K562 (cell line): ENCODE data around the gene STC2. TPM values are rescaled to one million over a fixed set of nuclear protein-coding genes. Genes with fewer than 3 reads are reported as not detected.

ENCODE experiments used
- ATAC-seq: fragments of 200-7000 bp; cut with Tn5 transposase; 3 replicates; pipeline ENCODE4 v1.9.1; 2020; ENCODE audit warnings: moderate library complexity
- BruUV-seq: library from RNA; stranded (reverse); fragments of 400-500 nt; replicated peaks from 2 replicates; lab custom pipeline; 2021; lab: Mats Ljungman, UMichigan
- CTCF ChIA-PET: fragments of 300-600 bp; formaldehyde crosslinking; extraction: SDS; loops from one replicate; lab custom pipeline; 2021; ENCODE audit warnings: low intra/inter-chr PET ratio; lab: Yijun Ruan, JAX
- POLR2A ChIA-PET: fragments of 300-600, 350-650 bp; sonication (Branson Sonifier 250); formaldehyde crosslinking; extraction: SDS; loops from one replicate; lab custom pipeline; 2021; ENCODE audit warnings: antibody characterized with exemption, inconsistent platforms; lab: Yijun Ruan, JAX
- DNase-seq, 4 experiments: peaks; one replicate each; pipeline versions ENCODE4 v3.0.0 to v3.0.0-alpha.2; 2011 to 2018; ENCODE audit warnings: low spot score in 3 of 4, mixed read lengths in 3 of 4; ENCODE audit errors: extremely low read depth in 1 of 4
- FAIRE-seq: peaks from 2 replicates; lab custom pipeline; 2011; peaks lifted over from hg19 to GRCh38; lab: Jason Lieb, UNC
- H2AFZ ChIP-seq: 2 replicates; pipeline ENCODE4 v1.6.0; 2011; ENCODE audit warnings: low read depth, low read length, control low read depth, inconsistent platforms
- H3K27ac ChIP-seq: fragments of 200-600 bp; 3 replicates; pipeline ENCODE4 v1.8.0; 2011; ENCODE audit warnings: low read depth, mild to moderate bottlenecking, control low read depth, inconsistent platforms, low read length, moderate library complexity, mixed read lengths; ENCODE audit errors: extremely low read depth
- H3K27me3 ChIP-seq, 2 experiments: fragments of 300-600 bp in 1 of 2; 2 replicates in 1 of 2; 3 replicates in 1 of 2; pipeline versions ENCODE4 v1.6.0 to v1.8.0; 2011; ENCODE audit warnings: inconsistent platforms in 2 of 2, low read length in 2 of 2, mild to moderate bottlenecking in 1 of 2, mixed read lengths in 1 of 2, moderate library complexity in 1 of 2; ENCODE audit not compliant: control insufficient read depth in 2 of 2, insufficient read depth in 2 of 2
- H3K36me3 ChIP-seq: fragments of 300-600 bp; 3 replicates; pipeline ENCODE4 v1.8.0; 2011; ENCODE audit warnings: mild to moderate bottlenecking, low read length, inconsistent platforms; ENCODE audit not compliant: control insufficient read depth, insufficient read depth
- H3K4me1 ChIP-seq, 2 experiments: fragments of 200-600 bp in 1 of 2; replicated peaks in 1 of 2; 2 replicates in 1 of 2; 3 replicates in 1 of 2; pipeline versions ENCODE4 v1.5.1 to v1.8.0; 2011; ENCODE audit warnings: inconsistent platforms in 2 of 2, low read length in 2 of 2, mild to moderate bottlenecking in 1 of 2, mixed read lengths in 1 of 2, moderate library complexity in 1 of 2; ENCODE audit not compliant: control insufficient read depth in 2 of 2, insufficient read depth in 2 of 2
- H3K4me2 ChIP-seq: 2 replicates; pipeline ENCODE4 v1.6.1; 2011; ENCODE audit warnings: low read length, control low read depth, inconsistent platforms, mixed read lengths; ENCODE audit not compliant: insufficient read depth
- H3K4me3 ChIP-seq: fragments of 200-600 bp; sonication (generic), shearing (Covaris generic); 2 replicates; pipeline ENCODE4 v1.5.1; 2016; ENCODE audit warnings: control low read depth, inconsistent platforms
- H3K79me2 ChIP-seq: fragments of 200-600 bp; 3 replicates; pipeline ENCODE4 v1.8.0; 2011; ENCODE audit warnings: low read length, inconsistent platforms; ENCODE audit not compliant: control insufficient read depth, insufficient read depth
- H3K9ac ChIP-seq, 2 experiments: 2 replicates each; pipeline versions ENCODE4 v1.6.0 to v1.6.1; 2011; ENCODE audit warnings: low read depth in 2 of 2, low read length in 2 of 2, control low read depth in 1 of 2, inconsistent platforms in 1 of 2, mild to moderate bottlenecking in 1 of 2, mixed read lengths in 1 of 2; ENCODE audit not compliant: insufficient read depth in 1 of 2
- H3K9me1 ChIP-seq: one replicate; pipeline ENCODE4 v1.6.0; 2011; ENCODE audit warnings: inconsistent platforms, mild to moderate bottlenecking, low read length, moderate library complexity; ENCODE audit not compliant: control insufficient read depth, insufficient read depth
- H3K9me3 ChIP-seq: replicated peaks from 2 replicates; pipeline ENCODE4 v1.5.1; 2011; ENCODE audit warnings: low read depth, low read length, inconsistent platforms; ENCODE audit not compliant: control insufficient read depth, insufficient read depth
- H4K20me1 ChIP-seq: replicated peaks from 2 replicates; pipeline ENCODE4 v1.6.1; 2011; ENCODE audit warnings: low read length, inconsistent platforms, mixed read lengths; ENCODE audit not compliant: control insufficient read depth, insufficient read depth
- CBFA2T2 ChIP-seq: fragments of 450-650 bp; conservative IDR thresholded peaks from 2 replicates; pipeline ENCODE4 v1.6.1; 2017; ENCODE audit warnings: mild to moderate bottlenecking
- CTBP1 ChIP-seq: fragments of 450-650 bp; IDR thresholded peaks from 2 replicates; pipeline ENCODE4 v1.6.1; 2016; ENCODE audit warnings: borderline replicate concordance
- HDAC1 ChIP-seq, 2 experiments: fragments of 450-650 bp; IDR thresholded peaks; 2 replicates each; pipeline ENCODE4 v1.6.1; 2016 to 2017; ENCODE audit warnings: inconsistent platforms in 1 of 2, mild to moderate bottlenecking in 1 of 2, moderate library complexity in 1 of 2
- IRF2 ChIP-seq: sonication (generic); formaldehyde crosslinking; IDR thresholded peaks from 2 replicates; pipeline ENCODE4 v1.8.1; 2022; ENCODE audit warnings: mild to moderate bottlenecking, missing genetic modification reagents
- NR2C2 ChIP-seq, 2 experiments: fragments of 200-800 bp in 1 of 2; sonication (Bioruptor generic) in 1 of 2; sonication (generic) in 1 of 2; formaldehyde crosslinking in 1 of 2; IDR thresholded peaks; 2 replicates each; pipeline versions ENCODE4 v1.6.1 to v1.8.0; 2016 to 2022; ENCODE audit warnings: mild to moderate bottlenecking in 1 of 2, missing compliant biosample characterization in 1 of 2, missing genetic modification characterization in 1 of 2, missing genetic modification reagents in 1 of 2
- NRF1 ChIP-seq, 2 experiments: fragments of 450-650 bp; IDR thresholded peaks in 1 of 2; conservative IDR thresholded peaks in 1 of 2; 2 replicates each; pipeline ENCODE4 v1.6.1; 2014; ENCODE audit warnings: mild to moderate bottlenecking in 2 of 2
- RBM34 ChIP-seq: fragments of 200-400 bp; formaldehyde crosslinking; IDR thresholded peaks from 2 replicates; pipeline ENCODE4 v1.6.1; 2018; ENCODE audit warnings: low read length, borderline replicate concordance; ENCODE audit not compliant: insufficient read depth
- RCOR1 ChIP-seq, 2 experiments: IDR thresholded peaks; 2 replicates each; pipeline ENCODE4 v1.6.1; 2012; ENCODE audit warnings: low read depth in 2 of 2, low read length in 2 of 2, borderline replicate concordance in 1 of 2, improper control_type of control experiment in 1 of 2
- SIN3A ChIP-seq, 2 experiments: fragments of 150-350 bp in 1 of 2; IDR thresholded peaks; 2 replicates each; pipeline ENCODE4 v1.6.1; 2011 to 2016; ENCODE audit warnings: borderline replicate concordance in 2 of 2, low read depth in 2 of 2, low read length in 2 of 2, mild to moderate bottlenecking in 2 of 2, moderate library complexity in 2 of 2; ENCODE audit not compliant: control insufficient read depth in 1 of 2
- SMAD4 ChIP-seq: fragments of 250-450 bp; sonication (Bioruptor Pico); conservative IDR thresholded peaks from 2 replicates; pipeline ENCODE4 v1.8.0; 2021; ENCODE audit warnings: inconsistent platforms, mild to moderate bottlenecking, moderate library complexity
- ZBTB8A ChIP-seq: fragments of 450-650 bp; IDR thresholded peaks from 2 replicates; pipeline ENCODE4 v1.6.1; 2018; ENCODE audit warnings: mild to moderate bottlenecking, moderate library complexity; ENCODE audit not compliant: partially characterized antibody
- ZNF121 ChIP-seq: sonication (generic); formaldehyde crosslinking; conservative IDR thresholded peaks from 2 replicates; pipeline ENCODE4 v1.8.0; 2022; ENCODE audit warnings: missing genetic modification reagents
- ZNF354B ChIP-seq: fragments of 250-450 bp; sonication (Bioruptor Pico); IDR thresholded peaks from 2 replicates; pipeline ENCODE4 v1.4.0; 2020
- ZNF76 ChIP-seq: fragments of 250-450 bp; sonication (Bioruptor Pico); IDR thresholded peaks from 2 replicates; pipeline ENCODE4 v1.4.0; 2020; ENCODE audit warnings: mild to moderate bottlenecking, moderate library complexity, borderline replicate concordance
- WGBS: fragments of 100-300 bp; shearing (Covaris generic); methylation state at CpG from one replicate; pipeline ENCODE4 v1.1.6; 2016; ENCODE audit warnings: low coverage, mixed read lengths; ENCODE audit not compliant: insufficient coverage; ENCODE audit errors: missing lambda C conversion rate; 5-methylcytosine and 5-hydroxymethylcytosine counted together
- in situ Hi-C: fragments of 300-500 bp; cut with MboI; formaldehyde crosslinking; loops from 4 replicates; pipeline ENCODE4 v1.15.0; 2018; ENCODE audit warnings: inconsistent platforms, mixed read lengths
- intact Hi-C: fragments of 100-400 bp; cut with micrococcal nuclease; formaldehyde crosslinking; loops from 2 replicates; pipeline ENCODE4 v1.14.2; 2022
- polyA plus RNA-seq, 8 experiments: library from polyadenylated mRNA; depleted of rRNA in 4 of 8; stranded (reverse) in 5 of 8; unstranded in 3 of 8; fragments of >200 nt; fragmentation: Nextera tagmentation in 2 of 8; fragmentation: Illumina TruSeq in 1 of 8; extraction: Ambion mirVana in 2 of 8; extraction: Trizol in 1 of 8; gene quantifications; 2 replicates each; pipeline versions ENCODE4 v1.2.1 to v1.2.3, GENCODE V29; 2011 to 2014; ENCODE audit warnings: inconsistent platforms in 1 of 8, missing spikeins in 1 of 8
- total RNA-seq, 7 experiments: library from RNA; depleted of rRNA in 6 of 7; stranded (reverse); fragments of >200 nt in 6 of 7; fragmentation: Illumina TruSeq in 2 of 7; extraction: Trizol in 2 of 7; gene quantifications; 2 replicates each; pipeline versions ENCODE4 v1.2.1 to v1.2.3, GENCODE V29; 2011 to 2021; ENCODE audit warnings: low replicate concordance in 1 of 7
- TF ChIP-seq, protein P1 (sequence below): IDR thresholded peaks from 2 replicates; pipeline ENCODE4 v1.6.1; 2011; ENCODE audit warnings: borderline replicate concordance, low read depth, mild to moderate bottlenecking, moderate library complexity, low read length; ENCODE audit not compliant: insufficient read depth, poor library complexity, severe bottlenecking
- TF ChIP-seq, protein P2 (sequence below): fragments of 200-400 bp; formaldehyde crosslinking; IDR thresholded peaks from 2 replicates; pipeline ENCODE4 v1.6.1; 2017; ENCODE audit warnings: mild to moderate bottlenecking, low read depth, low read length, moderate library complexity
- TF ChIP-seq, protein P3 (sequence below): fragments of 450-650 bp; IDR thresholded peaks from 2 replicates; pipeline ENCODE4 v1.6.1; 2016; ENCODE audit warnings: antibody characterized with exemption

The STC2 gene
- total and polyA plus RNA-seq, 9 of the 15 experiments (the other 6 are each of a cell fraction or from before 2014, with no cell fraction given): 0.62 to 31.7 (median 7.4) TPM

DNA sequence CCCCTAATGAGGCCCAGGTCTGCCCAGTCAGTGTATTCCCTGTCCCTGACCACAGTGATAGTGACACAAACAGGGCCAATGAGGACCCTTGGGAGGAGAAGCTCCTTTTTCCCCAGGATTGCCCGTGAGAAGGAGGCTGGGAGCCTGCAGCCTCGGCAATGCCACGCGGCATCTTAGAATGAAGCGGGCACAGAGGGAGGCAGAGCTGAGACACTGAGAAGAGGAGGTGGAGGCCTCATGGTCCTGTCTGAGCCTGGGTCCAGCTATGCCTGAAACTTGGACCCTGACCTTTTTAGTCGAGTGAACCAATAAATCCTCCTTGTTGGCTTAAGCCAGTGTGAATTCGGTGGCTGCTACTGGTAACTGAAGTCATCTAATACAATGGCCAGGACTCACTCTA is 28.4 kb downstream of the STC2 start:
- Histone ChIP-seq H3K36me3 (no peaks in the 10 kb centered on the region), H2AFZ (no peak overlapping the region), H4K20me1 (no peaks in the 10 kb centered on the region), H3K27ac (no peak overlapping the region), H3K9ac (0 out of 4 replicates have a peak overlapping the region, but pooled peaks of 1 of the 2 experiments have one; percentile 36), H3K4me1 (peaks cover 26 to 30% of the 10 kb centered on the region in 2 experiments), H3K79me2 (no peaks in the 10 kb centered on the region), H3K9me1 (no peaks in the 10 kb centered on the region), H3K9me3 (no peaks in the 10 kb centered on the region), H3K4me3 (no peak overlapping the region), H3K4me2 (no peak overlapping the region), H3K27me3 (peaks cover 0 to 3% of the 10 kb centered on the region in 2 experiments; a peak in 1 of 5 replicates)
- POLR2A ChIA-PET: interaction anchor here (0.5 to 1.2 kb wide), 3 partner anchors 18 to 29 kb away, joined by 3 to 5 read pairs (median 4); partner anchors contain the start of gene STC2
- CTCF ChIA-PET: no interaction called here
- 67% methylated on average over 7 of the region's 7 CpGs for WGBS
- ATAC-seq (no peak), FAIRE-seq (no peak), DNase-seq (no peak)
- no TSS peak for BruUV-seq
- intact Hi-C loops: no loop called here
- in situ Hi-C loops: no loop called here
- TF ChIP-seq NR2C2 (CRISPR knock-in tag; IDR thresholded peaks at IDR 0.05) (no peak), NR2C2 (tag; IDR thresholded peaks at IDR 0.05) (no peak), HDAC1 (IDR thresholded peaks at IDR 0.05) (no peak), IRF2 (CRISPR knock-in tag) (no peak), CBFA2T2 (no peak), SMAD4 (CRISPR knock-in tag) (no peak), ZNF354B (CRISPR knock-in tag) (no peak), ZBTB8A (no peak), NRF1 (conservative IDR thresholded peaks at IDR 0.05 in 1 of 2, IDR thresholded peaks at IDR 0.05 in 1 of 2) (no peak), CTBP1 (no peak), ZNF76 (CRISPR knock-in tag) (no peak), RCOR1 (IDR thresholded peaks at IDR 0.05; ENCODE audit: borderline replicate concordance in 1 of 2, low read depth in 2 of 2, low read length in 2 of 2) (no peak), SIN3A (IDR thresholded peaks at IDR 0.05; ENCODE audit: borderline replicate concordance in 2 of 2, control insufficient read depth in 1 of 2, low read depth in 2 of 2, low read length in 2 of 2) (no peak), RBM34 (no peak), ZNF121 (CRISPR knock-in tag) (no peak)
- TF ChIP-seq, protein P1, sequence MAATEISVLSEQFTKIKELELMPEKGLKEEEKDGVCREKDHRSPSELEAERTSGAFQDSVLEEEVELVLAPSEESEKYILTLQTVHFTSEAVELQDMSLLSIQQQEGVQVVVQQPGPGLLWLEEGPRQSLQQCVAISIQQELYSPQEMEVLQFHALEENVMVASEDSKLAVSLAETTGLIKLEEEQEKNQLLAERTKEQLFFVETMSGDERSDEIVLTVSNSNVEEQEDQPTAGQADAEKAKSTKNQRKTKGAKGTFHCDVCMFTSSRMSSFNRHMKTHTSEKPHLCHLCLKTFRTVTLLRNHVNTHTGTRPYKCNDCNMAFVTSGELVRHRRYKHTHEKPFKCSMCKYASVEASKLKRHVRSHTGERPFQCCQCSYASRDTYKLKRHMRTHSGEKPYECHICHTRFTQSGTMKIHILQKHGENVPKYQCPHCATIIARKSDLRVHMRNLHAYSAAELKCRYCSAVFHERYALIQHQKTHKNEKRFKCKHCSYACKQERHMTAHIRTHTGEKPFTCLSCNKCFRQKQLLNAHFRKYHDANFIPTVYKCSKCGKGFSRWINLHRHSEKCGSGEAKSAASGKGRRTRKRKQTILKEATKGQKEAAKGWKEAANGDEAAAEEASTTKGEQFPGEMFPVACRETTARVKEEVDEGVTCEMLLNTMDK: no peak
- TF ChIP-seq, protein P2, sequence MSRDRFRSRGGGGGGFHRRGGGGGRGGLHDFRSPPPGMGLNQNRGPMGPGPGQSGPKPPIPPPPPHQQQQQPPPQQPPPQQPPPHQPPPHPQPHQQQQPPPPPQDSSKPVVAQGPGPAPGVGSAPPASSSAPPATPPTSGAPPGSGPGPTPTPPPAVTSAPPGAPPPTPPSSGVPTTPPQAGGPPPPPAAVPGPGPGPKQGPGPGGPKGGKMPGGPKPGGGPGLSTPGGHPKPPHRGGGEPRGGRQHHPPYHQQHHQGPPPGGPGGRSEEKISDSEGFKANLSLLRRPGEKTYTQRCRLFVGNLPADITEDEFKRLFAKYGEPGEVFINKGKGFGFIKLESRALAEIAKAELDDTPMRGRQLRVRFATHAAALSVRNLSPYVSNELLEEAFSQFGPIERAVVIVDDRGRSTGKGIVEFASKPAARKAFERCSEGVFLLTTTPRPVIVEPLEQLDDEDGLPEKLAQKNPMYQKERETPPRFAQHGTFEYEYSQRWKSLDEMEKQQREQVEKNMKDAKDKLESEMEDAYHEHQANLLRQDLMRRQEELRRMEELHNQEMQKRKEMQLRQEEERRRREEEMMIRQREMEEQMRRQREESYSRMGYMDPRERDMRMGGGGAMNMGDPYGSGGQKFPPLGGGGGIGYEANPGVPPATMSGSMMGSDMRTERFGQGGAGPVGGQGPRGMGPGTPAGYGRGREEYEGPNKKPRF: no peak
- TF ChIP-seq, protein P3, sequence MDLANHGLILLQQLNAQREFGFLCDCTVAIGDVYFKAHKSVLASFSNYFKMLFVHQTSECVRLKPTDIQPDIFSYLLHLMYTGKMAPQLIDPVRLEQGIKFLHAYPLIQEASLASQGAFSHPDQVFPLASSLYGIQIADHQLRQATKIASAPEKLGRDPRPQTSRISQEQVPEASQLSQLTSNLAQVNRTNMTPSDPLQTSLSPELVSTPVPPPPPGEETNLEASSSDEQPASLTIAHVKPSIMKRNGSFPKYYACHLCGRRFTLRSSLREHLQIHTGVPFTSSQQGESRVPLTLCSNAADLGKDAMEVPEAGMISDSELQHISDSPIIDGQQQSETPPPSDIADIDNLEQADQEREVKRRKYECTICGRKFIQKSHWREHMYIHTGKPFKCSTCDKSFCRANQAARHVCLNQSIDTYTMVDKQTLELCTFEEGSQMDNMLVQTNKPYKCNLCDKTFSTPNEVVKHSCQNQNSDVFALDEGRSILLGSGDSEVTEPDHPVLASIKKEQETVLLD: no peak
